ENCODE results near the gene RASL12. TPM values are rescaled to one million over a fixed set of nuclear protein-coding genes. Genes with fewer than 3 reads are reported as not detected.

RASL12 gene
- total RNA-seq, 1 donor from 2014 or later, result 0.69 TPM

DNA sequence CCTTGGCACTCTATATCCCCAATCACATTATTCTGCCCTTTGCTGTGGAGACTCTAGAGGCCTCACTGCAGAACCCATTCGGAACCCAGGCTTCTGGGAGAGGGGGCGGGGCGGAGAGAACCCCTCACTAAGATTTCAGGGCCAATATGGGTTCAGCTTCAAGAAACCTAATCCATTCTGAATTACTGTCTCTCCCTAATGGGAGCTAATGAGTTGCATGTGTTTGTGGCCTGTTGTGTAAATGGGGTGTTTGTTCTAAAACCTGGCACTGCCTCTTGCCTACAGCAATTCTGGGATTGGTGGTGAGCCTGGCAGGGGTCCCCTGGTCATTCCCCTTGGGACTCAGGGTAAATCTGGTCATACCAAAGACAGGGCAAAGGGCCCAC is 605 bp upstream of the RASL12 start:
- no peak overlapping the region for H3K27ac Mint-ChIP-seq (ENCODE audit: unreplicated experiment)
- peaks cover 6% of the 10 kb centered on the region for H3K27me3 Mint-ChIP-seq (ENCODE audit: unreplicated experiment)
- H3K4me1 Mint-ChIP-seq (ENCODE audit: unreplicated experiment), result peaks cover 2% of the 10 kb centered on the region

DNA sequence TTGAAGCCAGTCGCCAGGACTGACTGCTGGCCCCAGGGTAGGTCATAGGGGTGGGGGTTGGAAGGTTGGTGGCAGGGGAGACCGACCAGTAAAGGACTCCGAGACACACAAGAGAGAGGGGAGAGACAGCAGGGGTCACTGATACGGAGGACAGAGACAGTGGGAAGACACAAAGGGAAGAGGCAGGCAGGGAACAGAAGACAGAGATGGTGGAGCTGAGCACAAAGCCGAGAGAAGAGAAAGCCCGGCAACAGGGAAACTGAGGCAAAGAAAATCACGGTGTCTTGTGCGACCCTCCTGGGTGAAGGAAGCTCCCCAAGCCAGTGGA is 510 bp downstream of the RASL12 start:
- H3K27ac Mint-ChIP-seq (ENCODE audit: unreplicated experiment), result no peak overlapping the region
- no peaks in the 10 kb centered on the region for H3K36me3 Mint-ChIP-seq (ENCODE audit: low read depth, unreplicated experiment)
- no peaks in the 10 kb centered on the region for H3K9me3 Mint-ChIP-seq (ENCODE audit: unreplicated experiment)
- H3K27me3 Mint-ChIP-seq (ENCODE audit: unreplicated experiment), result peaks cover 6% of the 10 kb centered on the region
- TF ChIP-seq, protein P1, sequence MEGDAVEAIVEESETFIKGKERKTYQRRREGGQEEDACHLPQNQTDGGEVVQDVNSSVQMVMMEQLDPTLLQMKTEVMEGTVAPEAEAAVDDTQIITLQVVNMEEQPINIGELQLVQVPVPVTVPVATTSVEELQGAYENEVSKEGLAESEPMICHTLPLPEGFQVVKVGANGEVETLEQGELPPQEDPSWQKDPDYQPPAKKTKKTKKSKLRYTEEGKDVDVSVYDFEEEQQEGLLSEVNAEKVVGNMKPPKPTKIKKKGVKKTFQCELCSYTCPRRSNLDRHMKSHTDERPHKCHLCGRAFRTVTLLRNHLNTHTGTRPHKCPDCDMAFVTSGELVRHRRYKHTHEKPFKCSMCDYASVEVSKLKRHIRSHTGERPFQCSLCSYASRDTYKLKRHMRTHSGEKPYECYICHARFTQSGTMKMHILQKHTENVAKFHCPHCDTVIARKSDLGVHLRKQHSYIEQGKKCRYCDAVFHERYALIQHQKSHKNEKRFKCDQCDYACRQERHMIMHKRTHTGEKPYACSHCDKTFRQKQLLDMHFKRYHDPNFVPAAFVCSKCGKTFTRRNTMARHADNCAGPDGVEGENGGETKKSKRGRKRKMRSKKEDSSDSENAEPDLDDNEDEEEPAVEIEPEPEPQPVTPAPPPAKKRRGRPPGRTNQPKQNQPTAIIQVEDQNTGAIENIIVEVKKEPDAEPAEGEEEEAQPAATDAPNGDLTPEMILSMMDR (IDR thresholded peaks at IDR 0.05; ENCODE audit: unreplicated experiment), result no peak
- peaks cover 2% of the 10 kb centered on the region for H3K4me1 Mint-ChIP-seq (ENCODE audit: unreplicated experiment)
- no peak for DNase-seq (ENCODE audit: low spot score)
- peak overlapping the region; percentile 77 for H3K4me3 Mint-ChIP-seq (ENCODE audit: unreplicated experiment)

More for the DNA sequence above, 605 bp upstream of the RASL12 start:
- TF ChIP-seq, protein P1 (IDR thresholded peaks at IDR 0.05; ENCODE audit: unreplicated experiment), result no peak
- no peak for DNase-seq (ENCODE audit: low spot score)
- Mint-ChIP-seq H3K4me3 (ENCODE audit: unreplicated experiment) (peak overlapping the region; percentile 78), H3K9me3 (ENCODE audit: unreplicated experiment) (no peaks in the 10 kb centered on the region), H3K36me3 (ENCODE audit: low read depth, unreplicated experiment) (no peaks in the 10 kb centered on the region)

DNA sequence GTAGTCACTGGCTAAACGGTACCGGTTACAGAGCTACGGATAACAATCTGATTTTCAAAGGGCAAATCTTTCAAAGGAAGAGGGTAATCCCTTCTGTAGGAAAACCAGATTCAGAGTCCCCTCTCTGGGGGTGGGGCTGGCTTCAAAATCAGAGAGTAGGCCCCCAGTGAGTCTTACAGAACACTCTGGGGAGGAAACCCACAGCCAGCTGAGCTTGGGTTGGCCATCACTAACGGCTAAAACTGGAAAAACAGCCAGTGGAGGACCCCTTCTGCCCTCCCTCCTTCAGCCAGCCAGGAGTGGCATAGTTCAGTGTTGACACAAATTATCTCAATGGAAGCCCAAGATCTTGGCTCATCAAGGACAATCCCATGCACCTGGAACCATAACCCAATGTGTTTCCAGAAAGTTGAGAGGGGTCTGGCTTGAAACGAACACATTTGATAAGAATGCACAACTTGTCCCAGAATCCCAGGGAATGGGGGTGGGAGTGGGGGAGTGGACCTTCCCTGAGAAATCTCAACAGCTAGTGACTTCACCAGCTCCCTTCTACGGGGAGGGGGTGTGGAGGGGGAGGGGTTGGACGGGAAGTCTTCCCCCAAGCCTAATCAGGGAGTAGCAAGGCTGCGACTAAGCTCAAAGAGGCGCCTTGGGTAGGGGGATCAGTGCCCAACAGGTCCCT is 1.0 kb downstream of the RASL12 start:
- TF ChIP-seq, protein P1 (IDR thresholded peaks at IDR 0.05; ENCODE audit: unreplicated experiment), result no peak
- no peaks in the 10 kb centered on the region for H3K9me3 Mint-ChIP-seq (ENCODE audit: unreplicated experiment)

DNA sequence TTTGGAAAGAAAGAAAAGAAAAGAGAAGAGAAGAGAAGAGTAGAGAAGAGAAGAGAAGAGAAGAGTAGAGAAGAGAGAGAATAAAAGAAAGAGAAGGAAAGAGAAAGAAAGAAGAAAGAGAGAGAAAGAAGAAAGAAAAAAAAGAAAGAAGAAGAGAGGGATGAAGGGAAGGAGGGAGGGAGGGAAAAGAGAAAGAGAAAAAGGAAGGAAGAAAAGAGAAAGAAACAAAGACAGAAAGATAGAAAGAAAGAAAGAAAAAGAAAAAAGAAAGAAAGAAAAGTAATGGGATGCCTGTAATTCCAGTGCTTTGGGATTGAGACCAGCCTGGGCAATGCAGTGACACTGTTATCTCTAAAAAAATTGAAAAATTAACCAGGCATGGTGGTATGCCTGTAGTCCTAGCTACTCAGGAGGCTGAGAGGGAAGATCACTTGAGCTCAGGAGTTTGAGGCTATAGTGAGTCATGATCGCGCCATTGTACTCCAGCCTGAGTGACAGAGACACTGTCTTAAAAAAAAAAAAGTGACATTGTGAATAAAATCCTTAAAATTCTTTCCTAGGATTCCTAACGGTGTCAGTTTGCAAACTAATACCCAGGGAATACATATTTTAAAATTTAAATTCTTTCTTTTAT is 1.7 kb downstream of the RASL12 start:
- Mint-ChIP-seq H3K27ac (ENCODE audit: unreplicated experiment) (no peak overlapping the region), H3K4me1 (ENCODE audit: unreplicated experiment) (peaks cover 2% of the 10 kb centered on the region), H3K27me3 (ENCODE audit: unreplicated experiment) (peaks cover 5% of the 10 kb centered on the region), H3K4me3 (ENCODE audit: unreplicated experiment) (no peak overlapping the region), H3K36me3 (ENCODE audit: low read depth, unreplicated experiment) (no peaks in the 10 kb centered on the region), H3K9me3 (ENCODE audit: unreplicated experiment) (no peaks in the 10 kb centered on the region)
- TF ChIP-seq, protein P1 (IDR thresholded peaks at IDR 0.05; ENCODE audit: unreplicated experiment), result no peak
- no peak for DNase-seq (ENCODE audit: low spot score)

More for the DNA sequence above, 1.0 kb downstream of the RASL12 start:
- Mint-ChIP-seq H3K27me3 (ENCODE audit: unreplicated experiment) (peaks cover 5% of the 10 kb centered on the region), H3K36me3 (ENCODE audit: low read depth, unreplicated experiment) (no peaks in the 10 kb centered on the region), H3K27ac (ENCODE audit: unreplicated experiment) (no peak overlapping the region), H3K4me3 (ENCODE audit: unreplicated experiment) (peak overlapping the region; percentile 77), H3K4me1 (ENCODE audit: unreplicated experiment) (peaks cover 2% of the 10 kb centered on the region)
- DNase-seq (ENCODE audit: low spot score), result no peak

DNA sequence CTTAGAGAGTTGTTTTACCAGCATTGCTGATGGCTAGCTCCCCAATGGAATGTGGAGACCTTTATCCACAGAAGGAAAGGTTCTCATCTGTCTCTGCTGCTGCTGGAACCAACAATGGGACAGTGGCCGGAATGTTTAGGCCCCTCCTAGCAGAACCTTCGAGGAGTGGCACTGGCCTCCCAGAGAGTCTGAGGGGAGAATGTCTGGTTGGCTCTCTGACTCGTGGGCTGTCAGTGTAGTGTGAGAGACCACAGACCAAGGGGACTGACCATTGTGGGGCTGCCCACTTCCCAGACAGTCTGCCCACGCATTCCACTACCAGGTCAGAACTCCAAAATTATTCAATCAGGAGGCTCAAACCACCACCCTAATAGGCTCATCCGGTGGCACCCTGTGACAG is 5.1 kb downstream of the RASL12 start:
- no peaks in the 10 kb centered on the region for H3K4me1 Mint-ChIP-seq (ENCODE audit: unreplicated experiment)
- H3K27me3 Mint-ChIP-seq (ENCODE audit: unreplicated experiment), result no peaks in the 10 kb centered on the region
- TF ChIP-seq, protein P1 (IDR thresholded peaks at IDR 0.05; ENCODE audit: unreplicated experiment), result no peak
- no peak for DNase-seq (ENCODE audit: low spot score)
- no peak overlapping the region for H3K27ac Mint-ChIP-seq (ENCODE audit: unreplicated experiment)
- no peak overlapping the region for H3K4me3 Mint-ChIP-seq (ENCODE audit: unreplicated experiment)
- no peaks in the 10 kb centered on the region for H3K36me3 Mint-ChIP-seq (ENCODE audit: low read depth, unreplicated experiment)
- H3K9me3 Mint-ChIP-seq (ENCODE audit: unreplicated experiment), result no peaks in the 10 kb centered on the region

Data from endothelial cell (in vitro differentiated cells).